H1 (cell line): ENCODE results near the gene FBXO34. TPM values are rescaled to one million over a fixed set of nuclear protein-coding genes. Genes with fewer than 3 reads are reported as not detected.

Experiments used
- CTCF ChIA-PET: fragments of 300-600 bp; sonication (Branson Sonifier 250); formaldehyde crosslinking; loops from one replicate; lab custom pipeline; 2021; ENCODE audit not compliant: partially characterized antibody; lab: Charles Lee
- POLR2A ChIA-PET: fragments of 300-600 bp; sonication (Branson Sonifier 250); formaldehyde crosslinking; loops from one replicate; lab custom pipeline; 2021; ENCODE audit warnings: inconsistent platforms; ENCODE audit not compliant: partially characterized antibody; lab: Charles Lee
- DNase-seq, 2 experiments: peaks; one replicate each; pipeline versions ENCODE4 v3.0.0 to v3.0.0-alpha.2; 2010 to 2022; ENCODE audit warnings: low spot score in 2 of 2, low read depth in 1 of 2, mixed read lengths in 1 of 2
- FAIRE-seq: peaks from 2 replicates; lab custom pipeline; 2011; peaks lifted over from hg19 to GRCh38; lab: Jason Lieb, UNC
- H2AFZ ChIP-seq: 2 replicates; pipeline ENCODE4 v1.8.1; 2012; ENCODE audit warnings: low read length, inconsistent platforms
- H2AK5ac ChIP-seq: 2 replicates; pipeline ENCODE4 v1.6.1; 2013; ENCODE audit warnings: low read depth, low read length
- H2BK120ac ChIP-seq: replicated peaks from 2 replicates; pipeline ENCODE3; 2013; ENCODE audit warnings: low read depth, low read length, inconsistent platforms
- H2BK12ac ChIP-seq: 2 replicates; pipeline ENCODE4 v1.6.1; 2013; ENCODE audit warnings: low read depth, low read length
- H2BK15ac ChIP-seq: 2 replicates; pipeline ENCODE4 v1.6.1; 2013; ENCODE audit warnings: low read length
- H2BK20ac ChIP-seq: 2 replicates; pipeline ENCODE4 v1.6.1; 2013; ENCODE audit warnings: low read length
- H2BK5ac ChIP-seq: 2 replicates; pipeline ENCODE4 v1.6.1; 2013; ENCODE audit warnings: low read depth, low read length
- H3K14ac ChIP-seq: 2 replicates; pipeline ENCODE4 v1.6.1; 2013; ENCODE audit warnings: inconsistent platforms; ENCODE audit not compliant: insufficient read length
- H3K18ac ChIP-seq: 2 replicates; pipeline ENCODE4 v1.6.1; 2013; ENCODE audit warnings: low read length; ENCODE audit errors: extremely low read depth
- H3K23ac ChIP-seq: 2 replicates; pipeline ENCODE4 v1.6.1; 2013; ENCODE audit warnings: inconsistent platforms; ENCODE audit not compliant: insufficient read length
- H3K23me2 ChIP-seq: 2 replicates; pipeline ENCODE4 v1.6.1; 2013; ENCODE audit warnings: low read depth, low read length
- H3K27ac ChIP-seq: 2 replicates; pipeline ENCODE4 v1.6.1; 2011; ENCODE audit warnings: low read depth, low read length, inconsistent platforms
- H3K27me3 ChIP-seq, 4 experiments: replicated peaks in 1 of 4; 1 replicate in 1 of 4; 2 replicates in 3 of 4; pipeline versions ENCODE4 v1.6.1 to v1.8.1; 2011 to 2013; ENCODE audit warnings: low read length in 3 of 4, mild to moderate bottlenecking in 3 of 4, inconsistent platforms in 2 of 4, mixed read lengths in 2 of 4, moderate library complexity in 1 of 4; ENCODE audit not compliant: control insufficient read depth in 3 of 4, insufficient read depth in 3 of 4; ENCODE audit errors: extremely low read depth in 1 of 4
- H3K36me3 ChIP-seq, 4 experiments: 2 replicates each; pipeline versions ENCODE4 v1.6.1 to v1.8.1; 2011 to 2013; ENCODE audit warnings: mild to moderate bottlenecking in 4 of 4, low read length in 3 of 4, moderate library complexity in 2 of 4, control low read depth in 1 of 4, inconsistent platforms in 1 of 4; ENCODE audit not compliant: insufficient read depth in 4 of 4, control insufficient read depth in 2 of 4
- H3K4ac ChIP-seq: replicated peaks from 2 replicates; pipeline ENCODE3; 2013; ENCODE audit warnings: low read length, low read depth, mixed read lengths, inconsistent platforms; ENCODE audit not compliant: insufficient read length
- H3K4me1 ChIP-seq, 4 experiments: replicated peaks in 1 of 4; 1 replicate in 1 of 4; 2 replicates in 3 of 4; pipeline versions ENCODE4 v1.6.1 to v1.8.1; 2011 to 2013; ENCODE audit warnings: low read length in 3 of 4, inconsistent platforms in 2 of 4, mixed read lengths in 1 of 4; ENCODE audit not compliant: insufficient read depth in 4 of 4, control insufficient read depth in 3 of 4
- H3K4me2 ChIP-seq, 2 experiments: 2 replicates each; pipeline versions ENCODE4 v1.6.1 to v1.8.1; 2011 to 2013; ENCODE audit warnings: low read depth in 2 of 2, low read length in 2 of 2, control low read depth in 1 of 2, inconsistent platforms in 1 of 2, mild to moderate bottlenecking in 1 of 2; ENCODE audit not compliant: insufficient read depth in 1 of 2
- H3K4me3 ChIP-seq, 4 experiments: fragments of 200-600, 300-600 bp in 1 of 4; sonication (generic), shearing (Covaris generic), sonication (Bioruptor Twin) in 1 of 4; 2 replicates each; pipeline versions ENCODE4 v1.5.1 to v1.8.1; 2011 to 2016; ENCODE audit warnings: low read length in 4 of 4, low read depth in 3 of 4, control low read depth in 2 of 4, inconsistent platforms in 2 of 4, mild to moderate bottlenecking in 2 of 4, mixed read lengths in 1 of 4, moderate library complexity in 1 of 4; ENCODE audit not compliant: insufficient read depth in 2 of 4; ENCODE audit errors: extremely low read depth in 1 of 4
- H3K56ac ChIP-seq: replicated peaks from 2 replicates; pipeline ENCODE3; 2013; ENCODE audit warnings: low read depth, mild to moderate bottlenecking, mixed read lengths, low read length, inconsistent platforms; ENCODE audit not compliant: insufficient read length
- H3K79me1 ChIP-seq: 2 replicates; pipeline ENCODE4 v1.6.1; 2013; ENCODE audit warnings: low read depth, low read length, control low read depth
- H3K79me2 ChIP-seq, 2 experiments: 2 replicates each; pipeline versions ENCODE4 v1.6.1 to v1.8.1; 2012 to 2013; ENCODE audit warnings: low read length in 2 of 2, mild to moderate bottlenecking in 2 of 2, inconsistent platforms in 1 of 2; ENCODE audit not compliant: insufficient read depth in 2 of 2, control insufficient read depth in 1 of 2
- H3K9ac ChIP-seq, 4 experiments: replicated peaks in 1 of 4; 1 replicate in 1 of 4; 2 replicates in 3 of 4; pipeline versions ENCODE4 v1.6.1 to v1.8.1; 2011 to 2013; ENCODE audit warnings: low read depth in 3 of 4, low read length in 3 of 4, control low read depth in 2 of 4, mild to moderate bottlenecking in 2 of 4, moderate library complexity in 2 of 4, inconsistent platforms in 1 of 4; ENCODE audit errors: extremely low read depth in 1 of 4
- H3K9me3 ChIP-seq, 2 experiments: 2 replicates each; pipeline versions ENCODE4 v1.6.1 to v1.8.1; 2012 to 2013; ENCODE audit warnings: mild to moderate bottlenecking in 2 of 2, moderate library complexity in 2 of 2, control low read depth in 1 of 2, inconsistent platforms in 1 of 2, low read depth in 1 of 2, low read length in 1 of 2, mixed read lengths in 1 of 2; ENCODE audit not compliant: insufficient read depth in 2 of 2
- H4K20me1 ChIP-seq, 2 experiments: replicated peaks in 1 of 2; 2 replicates each; pipeline versions ENCODE3 to v1.8.1; 2011 to 2013; ENCODE audit warnings: inconsistent platforms in 2 of 2, low read length in 2 of 2, mild to moderate bottlenecking in 1 of 2; ENCODE audit not compliant: insufficient read depth in 2 of 2, control insufficient read depth in 1 of 2
- H4K5ac ChIP-seq: 2 replicates; pipeline ENCODE4 v1.6.1; 2013; ENCODE audit warnings: low read length, low read depth, mixed read lengths, inconsistent platforms; ENCODE audit not compliant: insufficient read length
- H4K8ac ChIP-seq: 2 replicates; pipeline ENCODE4 v1.8.0; 2013; ENCODE audit warnings: mild to moderate bottlenecking, moderate library complexity, low read length, inconsistent platforms; ENCODE audit not compliant: insufficient read depth; ENCODE audit errors: extremely low read depth
- H4K91ac ChIP-seq: replicated peaks from 2 replicates; pipeline ENCODE3; 2013; ENCODE audit warnings: low read length, mixed read lengths, inconsistent platforms; ENCODE audit not compliant: insufficient read length
- CHD1 ChIP-seq: IDR thresholded peaks from 2 replicates; pipeline ENCODE4 v1.6.1; 2012; ENCODE audit warnings: low read depth, low read length, improper control_type of control experiment
- CHD2 ChIP-seq: IDR thresholded peaks from 2 replicates; pipeline ENCODE4 v1.6.1; 2012; ENCODE audit warnings: low read length, improper control_type of control experiment
- EP300 ChIP-seq, 2 experiments: IDR thresholded peaks; 1 replicate in 1 of 2; 2 replicates in 1 of 2; pipeline ENCODE4 v1.6.1; 2011 to 2012; ENCODE audit warnings: low read depth in 2 of 2, low read length in 2 of 2, mild to moderate bottlenecking in 2 of 2, borderline replicate concordance in 1 of 2, inconsistent platforms in 1 of 2, moderate library complexity in 1 of 2
- FOSL1 ChIP-seq: IDR thresholded peaks from 2 replicates; pipeline ENCODE4 v1.6.1; 2011; ENCODE audit warnings: mild to moderate bottlenecking, low read depth, low read length, moderate library complexity; ENCODE audit not compliant: insufficient read depth
- GABPA ChIP-seq: IDR thresholded peaks from 2 replicates; pipeline ENCODE4 v1.6.1; 2011; ENCODE audit warnings: mild to moderate bottlenecking, low read length, moderate library complexity, borderline replicate concordance; ENCODE audit not compliant: insufficient read depth
- GTF2F1 ChIP-seq: IDR thresholded peaks from 2 replicates; pipeline ENCODE4 v1.6.1; 2012; ENCODE audit warnings: low read depth, low read length, improper control_type of control experiment, borderline replicate concordance
- HDAC2 ChIP-seq, 2 experiments: fragments of 300-600 bp in 1 of 2; sonication (generic) in 1 of 2; IDR thresholded peaks; 2 replicates each; pipeline ENCODE4 v1.6.1; 2011 to 2012; ENCODE audit warnings: low read depth in 2 of 2, low read length in 2 of 2, mild to moderate bottlenecking in 2 of 2, moderate library complexity in 2 of 2, borderline replicate concordance in 1 of 2, inconsistent platforms in 1 of 2
- POLR2A ChIP-seq, 2 experiments: IDR thresholded peaks; 1 replicate in 1 of 2; 2 replicates in 1 of 2; pipeline ENCODE4 v1.6.1; 2011; ENCODE audit warnings: low read depth in 2 of 2, low read length in 2 of 2, mild to moderate bottlenecking in 2 of 2; ENCODE audit errors: control extremely low read depth in 1 of 2
- RBBP5 ChIP-seq: IDR thresholded peaks from 2 replicates; pipeline ENCODE4 v1.7.1; 2012; ENCODE audit warnings: low read depth, mild to moderate bottlenecking, inconsistent platforms, low read length, moderate library complexity, borderline replicate concordance
- RXRA ChIP-seq: IDR thresholded peaks from 2 replicates; pipeline ENCODE4 v1.6.1; 2011; ENCODE audit warnings: low read depth, mild to moderate bottlenecking, low read length, moderate library complexity; ENCODE audit not compliant: insufficient read depth
- SP2 ChIP-seq: IDR thresholded peaks from 2 replicates; pipeline ENCODE4 v1.6.1; 2012; ENCODE audit warnings: mild to moderate bottlenecking, low read length, inconsistent platforms
- USF2 ChIP-seq: IDR thresholded peaks from 2 replicates; pipeline ENCODE4 v1.6.1; 2011; ENCODE audit warnings: low read length, improper control_type of control experiment
- WGBS, 2 experiments: shearing (Covaris generic) in 1 of 2; methylation state at CpG; one replicate each; pipeline versions ENCODE4 v1.1.6 to v1.1.7; 2013 to 2015; ENCODE audit warnings: low lambda C conversion rate in 2 of 2, mixed read lengths in 2 of 2, inconsistent platforms in 1 of 2, low coverage in 1 of 2, missing lambda C conversion rate in 1 of 2; ENCODE audit not compliant: insufficient replicate concordance in 2 of 2, insufficient coverage in 1 of 2, insufficient read length in 1 of 2; ENCODE audit errors: extremely low coverage in 1 of 2, missing lambda C conversion rate in 1 of 2; 5-methylcytosine and 5-hydroxymethylcytosine counted together
- polyA plus RNA-seq, 7 experiments: library from polyadenylated mRNA; depleted of rRNA in 3 of 7; stranded (reverse) in 5 of 7; unstranded in 2 of 7; fragments of >200 nt in 5 of 7; fragments of 200-250 nt in 2 of 7; gene quantifications; 1 replicate in 5 of 7; 2 replicates in 1 of 7; 4 replicates in 1 of 7; pipeline versions ENCODE4 v1.2.1 to v1.2.3, GENCODE V29; 2011 to 2013; ENCODE audit warnings: missing spikeins in 2 of 7, mixed read lengths in 2 of 7
- total RNA-seq: library from RNA; stranded (reverse); fragmentation: NEBNext Ultra II Directional; extraction: Animal tissue kit (Norgen Biotek cat#: 25700); gene quantifications from 2 replicates; pipeline ENCODE4 v1.2.1, GENCODE V29; 2021

FBXO34 gene
- total and polyA plus RNA-seq, 2 of the 8 experiments (the other 6 are each of a cell fraction or from before 2014, with no cell fraction given) = 7.0 to 14.4 TPM

- no peak for DNase-seq
- no peak overlapping the region for H2BK12ac ChIP-seq
- POLR2A ChIA-PET = no interaction called here
- H2AFZ ChIP-seq = no peak overlapping the region
- H3K36me3 ChIP-seq = peaks cover 2 to 21% (median 12%) of the 10 kb centered on the region in 4 experiments; a peak in 7 of 8 replicates
- H3K79me2 ChIP-seq = no peaks in the 10 kb centered on the region
- H2BK20ac ChIP-seq = no peak overlapping the region
- H4K8ac ChIP-seq = no peak overlapping the region
- no peak overlapping the region for H2BK5ac ChIP-seq
- H3K18ac ChIP-seq = no peak overlapping the region
- TF ChIP-seq SP2 (no peak), RBBP5 (no peak), RXRA (no peak), HDAC2 (IDR thresholded peaks at IDR 0.05; ENCODE audit: borderline replicate concordance in 1 of 2, low read depth in 2 of 2, low read length in 2 of 2) (no peak), CHD1 (no peak), EP300 (IDR thresholded peaks at IDR 0.05; ENCODE audit: borderline replicate concordance in 1 of 2, low read depth in 2 of 2, low read length in 2 of 2) (no peak), GABPA (no peak), USF2 (no peak), GTF2F1 (no peak), FOSL1 (no peak), CHD2 (no peak), POLR2A (IDR thresholded peaks at IDR 0.05; ENCODE audit: control extremely low read depth in 1 of 2, low read depth in 2 of 2, low read length in 2 of 2) (no peak)
- H3K9ac ChIP-seq = no peak overlapping the region
- H3K23me2 ChIP-seq = no peaks in the 10 kb centered on the region
- 86% methylated on average over 1 of the region's 1 CpG; no CpG with 5 or more reads in 1 of the 2 experiments for WGBS, 2 experiments
- H2BK15ac ChIP-seq = no peak overlapping the region
- H2BK120ac ChIP-seq = no peak overlapping the region
- H4K5ac ChIP-seq = no peak overlapping the region
- CTCF ChIA-PET = interaction anchor here (0.7 to 2.5 kb wide), 5 partner anchors 9 to 159 kb away, joined by 3 to 8 read pairs (median 3); no protein-coding TSS in a partner anchor
- FAIRE-seq = no peak
- H3K4me1 ChIP-seq = no peaks in the 10 kb centered on the region
- H2AK5ac ChIP-seq = no peak overlapping the region
- no peak overlapping the region for H3K4me2 ChIP-seq
- H3K4me3 ChIP-seq = no peak overlapping the region
- H3K27ac ChIP-seq = no peak overlapping the region
- H3K27me3 ChIP-seq = no peaks in the 10 kb centered on the region
- no peaks in the 10 kb centered on the region for H3K9me3 ChIP-seq
- no peak overlapping the region for H3K56ac ChIP-seq
- H3K4ac ChIP-seq = no peak overlapping the region
- H4K91ac ChIP-seq = no peak overlapping the region
- H3K23ac ChIP-seq = no peak overlapping the region
- no peaks in the 10 kb centered on the region for H3K79me1 ChIP-seq
- no peak overlapping the region for H3K14ac ChIP-seq
- H4K20me1 ChIP-seq = no peaks in the 10 kb centered on the region
Measured at GRCh38 chr14:55372423-55372822, 101.2 kb downstream of the FBXO34 start.
